Skeletal muscle satellite cell (primary cell): ENCODE data around the gene PRSS22.

ENCODE experiments used
- H3K27me3 ChIP-seq: 2 replicates; pipeline ENCODE4 v1.7.0; 2013; ENCODE audit warnings: low read length; ENCODE audit not compliant: control insufficient read depth, insufficient read depth
- H3K36me3 ChIP-seq: 2 replicates; pipeline ENCODE4 v1.7.0; 2013; ENCODE audit warnings: mild to moderate bottlenecking, control low read depth, low read length; ENCODE audit not compliant: insufficient read depth
- H3K4me1 ChIP-seq: 2 replicates; pipeline ENCODE4 v1.7.0; 2013; ENCODE audit warnings: low read length; ENCODE audit not compliant: control insufficient read depth, insufficient read depth
- H3K4me2 ChIP-seq: 2 replicates; pipeline ENCODE4 v1.7.0; 2013; ENCODE audit warnings: mild to moderate bottlenecking, low read length
- H3K4me3 ChIP-seq: 2 replicates; pipeline ENCODE4 v1.7.0; 2013; ENCODE audit warnings: low read length
- H3K9ac ChIP-seq: 2 replicates; pipeline ENCODE4 v1.7.0; 2013; ENCODE audit warnings: mild to moderate bottlenecking, low read depth, low read length, moderate library complexity
- H3K9me3 ChIP-seq: replicated peaks from 2 replicates; pipeline ENCODE4 v1.7.0; 2013; ENCODE audit warnings: mild to moderate bottlenecking, control low read depth, low read length

PRSS22 gene

DNA sequence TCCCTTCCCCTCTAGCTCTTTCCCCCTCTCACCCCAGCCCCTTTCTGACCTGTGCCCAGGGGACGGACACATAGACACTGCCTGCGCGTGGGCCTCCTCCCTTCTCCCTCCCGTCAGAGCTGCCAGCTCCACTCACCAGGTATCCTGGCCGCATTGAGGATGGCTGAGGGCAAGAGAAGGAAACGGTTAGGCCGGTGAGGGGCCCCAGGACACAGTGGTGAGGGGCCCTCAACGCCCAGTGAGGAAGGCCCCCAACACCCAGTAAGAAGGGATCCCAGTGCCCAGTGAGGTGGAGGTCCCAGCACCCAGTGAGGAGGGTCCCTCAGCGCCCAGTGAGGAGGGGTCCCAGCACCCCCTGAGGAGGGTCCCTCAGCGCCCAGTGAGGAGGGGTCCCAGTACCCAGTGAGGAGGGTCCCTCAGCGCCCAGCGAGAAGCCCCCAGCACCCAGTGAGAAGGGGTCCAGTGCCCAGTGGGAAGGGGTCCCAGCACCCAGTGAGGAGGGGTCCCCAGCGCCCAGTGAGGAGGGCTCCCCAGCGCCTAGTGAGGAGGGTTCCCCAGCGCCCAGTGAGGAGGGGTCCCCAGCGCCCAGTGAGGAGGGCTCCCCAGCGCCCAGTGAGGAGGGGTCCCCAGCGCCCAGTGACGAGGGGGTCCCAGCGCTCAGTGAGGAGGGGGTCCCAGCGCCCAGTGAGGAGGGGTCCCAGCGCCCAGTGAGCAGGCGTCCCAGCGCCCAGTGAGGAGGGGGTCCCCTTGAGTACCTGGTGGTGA lies 1.1 kb downstream of the PRSS22 start:
- no peak overlapping the region for H3K4me3 ChIP-seq
- peaks cover 15% of the 10 kb centered on the region for H3K27me3 ChIP-seq
- peaks cover 11% of the 10 kb centered on the region for H3K9me3 ChIP-seq
- H3K36me3 ChIP-seq, result no peaks in the 10 kb centered on the region
- H3K4me2 ChIP-seq, result no peak overlapping the region
- H3K4me1 ChIP-seq, result peaks cover 6% of the 10 kb centered on the region
- H3K9ac ChIP-seq, result no peak overlapping the region

DNA sequence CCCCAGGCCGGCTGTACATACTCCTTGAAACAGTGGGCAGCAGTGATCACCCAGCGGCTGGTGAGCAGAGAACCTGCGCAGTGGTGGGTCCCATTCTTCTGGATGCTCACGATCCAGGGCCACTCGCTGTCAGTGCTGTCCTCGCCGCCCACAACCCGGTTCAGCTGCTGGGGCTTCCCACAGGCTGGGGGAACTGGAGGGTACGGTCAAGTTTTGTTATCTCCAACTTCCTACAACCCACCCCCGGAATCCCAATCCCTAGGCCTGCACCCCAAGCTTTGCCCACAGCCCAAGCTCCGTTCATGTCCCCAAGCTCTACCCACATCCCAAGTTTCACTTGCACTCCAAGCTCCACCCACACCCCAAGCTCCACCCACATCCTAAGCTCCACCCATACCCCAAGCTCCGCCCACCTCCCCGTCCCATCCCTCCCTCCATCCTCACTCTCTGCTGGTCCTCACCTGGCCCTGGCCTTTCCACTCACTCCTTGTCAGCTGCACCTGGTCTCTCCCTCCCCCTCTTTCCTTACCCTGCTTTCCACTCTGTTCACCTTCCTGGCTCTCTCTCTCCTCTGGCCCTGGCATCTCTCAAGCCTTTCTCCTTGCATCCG lies 1.8 kb downstream of the PRSS22 start:
- peaks cover 15% of the 10 kb centered on the region for H3K27me3 ChIP-seq
- H3K36me3 ChIP-seq, result no peaks in the 10 kb centered on the region
- no peak overlapping the region for H3K4me3 ChIP-seq
- H3K9me3 ChIP-seq, result peaks cover 9% of the 10 kb centered on the region
- H3K9ac ChIP-seq, result no peak overlapping the region
- H3K4me1 ChIP-seq, result peaks cover 6% of the 10 kb centered on the region
- H3K4me2 ChIP-seq, result no peak overlapping the region

- H3K4me2 ChIP-seq, result no peak overlapping the region
- H3K36me3 ChIP-seq, result no peaks in the 10 kb centered on the region
- H3K27me3 ChIP-seq, result peaks cover 15% of the 10 kb centered on the region
- H3K4me3 ChIP-seq, result no peak overlapping the region
- peaks cover 5% of the 10 kb centered on the region for H3K9me3 ChIP-seq
- H3K9ac ChIP-seq, result no peak overlapping the region
- H3K4me1 ChIP-seq, result peaks cover 6% of the 10 kb centered on the region
Observed at GRCh38 chr16:2855536-2855935, 2.4 kb downstream of the PRSS22 start.

DNA sequence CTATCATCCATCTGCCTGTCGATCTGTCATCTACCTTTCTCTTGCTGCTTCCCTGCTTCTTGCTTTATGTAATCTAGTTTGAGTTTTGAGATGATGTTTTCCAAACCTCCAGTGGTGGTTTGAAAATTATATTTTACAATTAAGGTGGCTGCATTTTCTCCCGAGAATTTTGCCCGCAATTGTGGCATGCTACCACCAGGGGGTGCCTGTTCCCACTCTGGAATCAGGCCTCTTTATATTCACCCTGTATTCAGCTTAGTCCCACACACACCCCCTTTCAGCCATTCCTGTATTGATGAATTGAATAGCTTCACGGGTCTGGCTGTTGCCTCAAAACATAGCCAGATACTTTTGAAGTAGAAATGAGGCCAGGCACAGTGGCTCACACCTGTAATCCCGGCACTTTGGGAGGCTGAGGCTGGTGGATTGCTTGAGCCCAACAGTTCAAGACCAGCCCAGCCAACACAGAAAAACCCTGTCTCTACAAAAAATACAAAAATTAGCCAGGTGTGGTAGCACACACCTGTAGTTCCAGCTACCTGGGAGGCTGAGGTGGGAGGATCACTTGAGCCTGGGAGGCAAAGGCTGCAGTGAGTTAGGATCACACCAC lies 3.2 kb downstream of the PRSS22 start:
- peaks cover 19% of the 10 kb centered on the region for H3K27me3 ChIP-seq
- H3K4me1 ChIP-seq, result peaks cover 6% of the 10 kb centered on the region
- H3K9me3 ChIP-seq, result peaks cover 5% of the 10 kb centered on the region
- no peak overlapping the region for H3K4me3 ChIP-seq
- H3K9ac ChIP-seq, result no peak overlapping the region
- no peaks in the 10 kb centered on the region for H3K36me3 ChIP-seq
- H3K4me2 ChIP-seq, result no peak overlapping the region

GRCh38 chr16:2853531-2854073 lies 4.4 kb downstream of the PRSS22 start:
- peaks cover 25% of the 10 kb centered on the region for H3K27me3 ChIP-seq
- no peak overlapping the region for H3K9ac ChIP-seq
- H3K4me1 ChIP-seq, result peaks cover 6% of the 10 kb centered on the region
- H3K9me3 ChIP-seq, result peaks cover 5% of the 10 kb centered on the region
- H3K36me3 ChIP-seq, result no peaks in the 10 kb centered on the region
- H3K4me2 ChIP-seq, result no peak overlapping the region
- no peak overlapping the region for H3K4me3 ChIP-seq

- Histone ChIP-seq H3K36me3 (no peaks in the 10 kb centered on the region), H3K4me1 (peaks cover 6% of the 10 kb centered on the region), H3K4me3 (no peak overlapping the region), H3K9me3 (peaks cover 5% of the 10 kb centered on the region), H3K27me3 (peaks cover 19% of the 10 kb centered on the region), H3K9ac (no peak overlapping the region), H3K4me2 (no peak overlapping the region)
Observed at GRCh38 chr16:2852731-2853507, 5.1 kb downstream of the PRSS22 start.

GRCh38 chr16:2852003-2852730 lies 5.8 kb downstream of the PRSS22 start:
- H3K9me3 ChIP-seq, result peaks cover 5% of the 10 kb centered on the region
- no peak overlapping the region for H3K4me3 ChIP-seq
- no peak overlapping the region for H3K9ac ChIP-seq
- no peaks in the 10 kb centered on the region for H3K36me3 ChIP-seq
- H3K4me2 ChIP-seq, result no peak overlapping the region
- H3K4me1 ChIP-seq, result peaks cover under 1% of the 10 kb centered on the region
- H3K27me3 ChIP-seq, result peaks cover 15% of the 10 kb centered on the region

DNA sequence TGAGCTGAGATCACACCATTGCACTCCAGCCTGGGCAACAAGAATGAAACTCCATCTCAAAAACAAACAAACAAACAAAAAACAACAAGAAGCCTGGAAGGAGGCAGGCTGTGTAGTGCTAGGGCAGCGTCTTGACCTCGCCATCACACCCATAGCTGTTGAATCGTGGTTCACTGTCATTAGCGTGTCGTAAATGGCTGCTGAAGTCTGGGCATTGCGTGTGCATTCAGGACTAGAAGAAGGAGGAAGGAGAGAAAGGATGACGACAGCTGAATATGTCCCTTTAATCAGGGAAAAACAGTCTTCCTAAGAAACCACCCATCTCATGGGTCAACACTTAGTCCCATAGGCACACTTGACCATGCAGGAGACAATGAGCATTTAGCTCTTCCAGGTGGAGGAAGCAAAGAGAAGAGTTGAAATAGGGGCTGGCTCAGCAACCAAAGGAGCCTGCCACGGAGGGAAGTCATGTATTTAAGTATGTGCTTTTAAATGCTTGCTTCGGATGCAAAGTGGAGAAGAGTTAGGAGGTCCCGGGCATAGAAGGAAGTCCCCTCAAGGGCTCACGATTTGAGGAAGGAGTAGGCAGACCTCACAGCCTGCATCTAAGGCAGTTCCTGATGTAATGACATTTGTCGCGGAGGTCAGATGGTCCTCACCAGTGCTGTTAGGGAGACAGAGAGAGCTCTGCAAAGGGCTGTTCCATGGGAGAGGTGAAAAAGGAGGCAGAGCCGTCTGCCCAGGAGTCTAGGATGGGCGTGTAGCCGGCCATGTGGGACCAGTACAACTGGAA lies 8.8 kb downstream of the PRSS22 start:
- Histone ChIP-seq H3K9ac (no peak overlapping the region), H3K9me3 (peaks cover under 1% of the 10 kb centered on the region), H3K4me2 (no peak overlapping the region), H3K4me1 (peaks cover 8% of the 10 kb centered on the region), H3K36me3 (no peaks in the 10 kb centered on the region), H3K27me3 (peaks cover 22% of the 10 kb centered on the region), H3K4me3 (no peak overlapping the region)

- H3K9ac ChIP-seq, result no peak overlapping the region
- H3K27me3 ChIP-seq, result peaks cover 22% of the 10 kb centered on the region
- no peaks in the 10 kb centered on the region for H3K36me3 ChIP-seq
Observed at GRCh38 chr16:2846511-2847310, 11.3 kb downstream of the PRSS22 start.

GRCh38 chr16:2845116-2845515 lies 12.9 kb downstream of the PRSS22 start:
- Histone ChIP-seq H3K9ac (no peak overlapping the region), H3K4me3 (no peak overlapping the region), H3K36me3 (no peaks in the 10 kb centered on the region), H3K4me1 (peaks cover 11% of the 10 kb centered on the region), H3K9me3 (no peaks in the 10 kb centered on the region), H3K27me3 (peaks cover 21% of the 10 kb centered on the region), H3K4me2 (no peak overlapping the region)

More at GRCh38 chr16:2846511-2847310, 11.3 kb downstream of the PRSS22 start:
- Histone ChIP-seq H3K9me3 (no peaks in the 10 kb centered on the region), H3K4me1 (peaks cover 11% of the 10 kb centered on the region), H3K4me3 (no peak overlapping the region), H3K4me2 (no peak overlapping the region)
